ENCODE measurements around the gene PASK. TPM values are rescaled to one million over a fixed set of nuclear protein-coding genes. Genes with fewer than 3 reads are reported as not detected.
"Not testable (repeated sequence)": the region's sequence is repeated elsewhere in the genome, so short reads cannot be mapped to it uniquely, and the experiment has no call there.

The PASK gene
- total RNA-seq, 1 experiment from 2014 or later: 8.5 TPM

DNA sequence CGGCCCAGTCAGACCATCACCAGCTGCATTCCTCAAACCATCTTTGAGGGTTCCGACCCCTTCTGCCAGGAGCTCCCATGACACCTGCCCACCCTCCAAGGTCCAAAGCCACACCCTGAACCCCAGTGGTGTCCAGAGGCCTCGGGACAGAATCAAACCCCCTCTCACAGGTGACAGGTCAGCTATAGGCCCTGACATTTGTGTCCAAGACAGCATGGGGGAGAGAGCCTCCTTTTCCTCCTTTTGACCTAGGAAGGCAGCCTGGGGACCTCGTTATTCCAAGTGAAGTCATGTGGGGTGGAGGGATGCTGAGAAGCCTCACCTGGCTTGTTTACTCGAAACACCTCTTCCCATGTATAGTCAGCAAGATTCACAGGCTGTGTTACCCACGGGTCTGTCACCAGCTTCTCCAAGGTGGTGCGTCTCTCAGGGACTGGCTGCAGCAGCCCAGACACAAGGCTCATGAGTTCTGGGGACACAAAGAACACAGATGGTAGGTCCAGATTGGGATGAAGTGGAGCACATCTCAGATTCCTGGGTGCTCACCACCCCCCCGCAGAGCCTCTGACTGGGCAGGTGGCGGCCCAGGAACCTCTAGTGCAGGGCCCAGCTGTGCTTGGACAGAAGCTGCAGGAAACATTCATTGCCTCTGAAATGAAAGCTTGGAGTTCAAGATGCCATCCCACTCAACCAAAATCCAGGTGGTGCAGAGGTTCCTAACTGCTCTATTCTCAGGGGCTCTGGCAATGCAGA, 42.1 kb downstream of the PASK start:
- DNase-seq (ENCODE audit: low read depth): no peak

DNA sequence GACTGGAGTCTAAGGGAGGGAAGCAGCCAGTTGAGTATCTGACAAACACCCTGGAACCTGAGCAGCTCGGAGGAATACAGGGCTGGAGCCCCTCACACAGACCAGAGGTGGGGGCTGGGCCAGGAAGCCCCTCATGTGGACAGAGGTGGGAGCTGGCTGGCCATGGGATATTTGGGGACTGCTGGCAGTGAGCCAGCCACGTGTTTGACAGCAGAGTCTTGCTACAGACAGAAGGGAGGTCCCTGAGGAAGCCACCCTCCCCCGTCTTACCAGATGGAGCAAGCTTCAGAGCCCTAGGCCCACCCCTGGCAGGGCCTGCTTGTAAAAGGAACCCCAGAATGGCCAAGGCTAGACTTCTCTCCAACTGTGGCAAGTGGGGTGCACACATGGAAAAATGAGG, 43.6 kb downstream of the PASK start:
- no peak for DNase-seq (ENCODE audit: low read depth)

GRCh38 chr2:241104611-241105010, 44.7 kb downstream of the PASK start:
- not testable (repeated sequence) for DNase-seq (ENCODE audit: low read depth)

DNA sequence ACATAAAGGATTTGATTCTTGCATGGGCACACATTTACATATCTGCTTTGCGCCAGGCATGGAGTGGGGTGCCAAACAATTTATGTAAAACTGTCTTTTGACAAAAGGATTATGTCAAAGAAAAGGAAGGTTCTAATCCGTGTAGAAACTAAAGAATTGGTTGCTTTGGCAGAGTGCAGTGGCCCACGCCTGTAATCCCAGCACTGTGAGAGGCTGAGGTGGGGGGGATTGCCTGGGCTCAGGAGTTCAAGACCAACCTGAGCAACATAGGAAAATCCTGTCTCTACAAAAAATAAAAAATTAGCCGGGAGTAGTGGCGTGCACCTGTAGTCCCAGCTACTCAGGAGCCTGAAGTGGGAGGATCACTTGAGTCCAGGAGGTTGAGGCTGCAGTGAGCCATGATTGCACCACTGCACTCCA, 46.1 kb downstream of the PASK start:
- DNase-seq (ENCODE audit: low read depth): no peak

DNA sequence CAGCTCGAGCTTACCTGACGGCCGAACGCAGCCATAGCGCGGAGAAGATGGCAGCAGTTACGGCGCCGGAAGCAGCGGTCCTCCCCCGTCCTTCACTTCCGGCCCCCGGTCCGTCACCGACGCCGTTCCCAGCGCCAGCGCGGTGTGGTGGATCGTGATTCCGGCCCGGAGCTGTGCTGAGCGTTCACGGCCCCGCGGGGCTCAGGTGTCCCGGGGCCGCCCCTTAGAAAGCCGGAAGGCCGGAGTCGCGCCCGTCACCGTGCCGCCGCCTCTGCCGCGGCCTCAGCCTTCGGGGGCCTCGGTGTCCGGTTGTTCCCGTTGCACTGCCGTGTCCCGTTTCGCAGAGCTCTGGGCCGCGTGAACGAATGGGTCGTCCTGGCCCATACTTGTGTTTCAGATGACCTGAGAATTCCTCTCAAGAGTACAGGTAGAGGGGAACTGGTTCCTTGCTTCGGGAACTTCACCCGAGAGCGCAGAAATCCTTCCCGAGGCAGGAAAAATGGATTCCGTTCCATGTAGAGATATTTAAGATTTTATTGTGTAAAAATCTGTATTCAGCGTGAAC, 47.0 kb downstream of the PASK start, which contains the start of gene MTERF4:
TSS of gene MTERF4 (minus strand) at position 49 of the 565 bp plus-strand sequence. CDS start at position 35, 14 bp downstream.
- peak; percentile 78 for DNase-seq (ENCODE audit: low read depth)

DNA sequence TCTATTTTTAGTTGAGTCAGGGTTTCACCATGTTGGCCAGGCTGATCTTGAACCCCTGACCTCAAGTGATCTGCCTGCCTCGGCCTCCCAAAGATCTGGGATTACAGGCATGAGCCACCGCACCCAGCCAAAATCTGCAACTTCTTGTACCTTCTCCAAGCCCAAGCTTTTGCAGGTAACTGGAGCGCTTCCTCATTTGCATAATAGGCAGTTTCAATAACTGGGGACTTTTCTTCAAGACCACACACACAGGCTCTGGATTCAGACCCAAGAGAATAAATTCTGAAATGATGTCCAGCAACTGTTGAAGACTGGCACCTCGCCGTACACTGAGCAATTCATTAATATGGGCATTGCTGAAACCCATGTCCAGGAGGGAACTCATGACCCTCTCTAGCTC, 50.0 kb downstream of the PASK start:
- no peak for DNase-seq (ENCODE audit: low read depth)

GRCh38 chr2:241096979-241097378, 52.3 kb downstream of the PASK start:
- DNase-seq (ENCODE audit: low read depth): no peak

DNA sequence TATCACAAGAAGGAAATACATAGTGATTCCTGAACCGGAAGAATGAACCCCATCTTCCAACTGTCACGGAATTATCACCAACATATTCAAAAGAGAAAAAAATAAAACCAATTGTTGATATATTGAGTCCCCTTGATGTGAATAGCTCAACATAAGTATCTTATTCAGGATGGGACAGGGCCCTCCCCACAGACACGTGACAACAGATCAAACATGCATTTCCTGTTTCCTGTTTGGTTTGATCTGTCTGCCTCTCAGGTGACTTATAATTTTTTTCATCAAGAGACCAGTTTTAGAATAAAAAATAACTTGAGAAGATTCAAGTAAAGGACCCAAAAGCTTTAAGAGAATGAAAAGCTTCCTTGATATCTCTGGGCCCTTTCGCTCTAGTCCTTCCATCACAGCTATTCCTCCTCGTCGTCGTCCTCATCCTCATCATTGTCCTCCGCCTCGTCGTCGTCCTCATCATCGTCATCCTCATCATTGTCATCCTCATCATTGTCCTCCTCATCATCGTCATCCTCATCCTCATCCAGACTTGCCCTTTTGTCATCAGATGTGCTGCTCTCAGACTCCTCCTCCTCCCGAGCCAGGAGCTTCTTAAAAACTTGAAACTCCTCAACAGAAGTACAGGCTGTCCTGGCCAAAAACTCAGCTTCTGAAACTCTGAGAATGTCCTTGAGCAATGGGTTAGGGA, 53.5 kb downstream of the PASK start:
- DNase-seq (ENCODE audit: low read depth): no peak

DNA sequence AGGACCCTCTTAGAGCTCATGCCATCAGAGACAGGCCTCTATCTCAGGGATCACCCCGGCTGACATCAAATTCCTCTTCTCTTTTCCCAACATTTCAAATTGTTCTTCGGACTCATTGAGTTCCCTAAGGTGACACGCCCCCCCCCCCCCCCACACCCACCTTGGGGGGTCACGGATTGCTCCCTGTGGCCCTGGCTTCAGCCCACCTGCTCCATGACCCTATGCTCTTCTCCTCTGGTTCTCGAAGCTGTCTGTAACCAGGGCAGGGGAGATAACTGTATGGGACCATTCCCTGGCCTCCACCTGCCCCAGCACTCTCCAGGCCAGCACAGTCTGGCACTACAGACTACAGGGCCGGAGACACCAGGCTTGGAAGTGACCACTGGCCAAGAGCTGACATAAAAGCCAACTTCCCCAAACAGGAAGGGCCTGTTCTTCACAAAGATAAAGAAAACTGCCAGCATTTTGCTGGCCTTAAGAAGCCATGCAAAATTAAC, 54.3 kb downstream of the PASK start:
- DNase-seq (ENCODE audit: low read depth): no peak

DNA sequence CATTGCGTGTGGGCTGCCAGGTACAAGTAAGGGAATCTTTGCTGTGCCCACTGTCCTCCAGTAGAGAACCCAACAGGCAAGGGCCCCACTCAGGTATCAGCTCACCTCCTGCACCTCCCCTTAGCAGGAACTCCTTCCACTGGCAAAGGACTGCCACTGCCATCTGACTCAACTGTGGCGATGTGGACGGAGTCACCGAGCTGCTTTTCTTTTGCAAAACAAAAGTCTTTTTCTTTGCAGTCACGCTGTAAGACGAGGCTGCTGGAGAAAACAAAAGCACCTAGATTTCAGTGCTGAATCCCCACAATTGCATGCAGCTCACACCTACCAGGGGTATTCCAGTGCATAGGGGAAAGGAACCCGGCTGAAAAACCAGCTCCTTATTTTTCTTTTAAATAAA, 55.1 kb downstream of the PASK start:
- no peak for DNase-seq (ENCODE audit: low read depth)

GRCh38 chr2:241093133-241093781, 56.0 kb downstream of the PASK start:
- DNase-seq (ENCODE audit: low read depth): not testable (repeated sequence)

DNA sequence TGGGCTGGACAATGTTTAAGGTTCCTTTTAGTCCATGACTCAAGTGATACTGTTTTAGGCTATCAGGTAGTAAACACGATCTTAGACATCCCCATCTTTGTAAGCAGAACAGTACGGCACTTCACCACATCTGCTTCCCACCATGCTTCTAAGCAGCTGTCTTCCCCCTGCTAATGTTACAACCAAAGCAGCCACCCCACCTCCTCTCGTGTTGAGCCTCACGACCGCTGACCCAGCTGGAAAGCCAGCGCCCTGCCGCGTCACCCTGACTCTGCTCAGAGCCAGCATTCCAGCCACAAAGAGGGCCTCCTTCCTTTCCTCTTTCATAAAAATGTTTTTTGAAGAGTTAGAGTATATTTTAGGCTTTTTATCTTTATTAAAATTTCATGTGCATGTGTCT, 56.6 kb downstream of the PASK start:
- DNase-seq (ENCODE audit: low read depth): peak; percentile 68

DNA sequence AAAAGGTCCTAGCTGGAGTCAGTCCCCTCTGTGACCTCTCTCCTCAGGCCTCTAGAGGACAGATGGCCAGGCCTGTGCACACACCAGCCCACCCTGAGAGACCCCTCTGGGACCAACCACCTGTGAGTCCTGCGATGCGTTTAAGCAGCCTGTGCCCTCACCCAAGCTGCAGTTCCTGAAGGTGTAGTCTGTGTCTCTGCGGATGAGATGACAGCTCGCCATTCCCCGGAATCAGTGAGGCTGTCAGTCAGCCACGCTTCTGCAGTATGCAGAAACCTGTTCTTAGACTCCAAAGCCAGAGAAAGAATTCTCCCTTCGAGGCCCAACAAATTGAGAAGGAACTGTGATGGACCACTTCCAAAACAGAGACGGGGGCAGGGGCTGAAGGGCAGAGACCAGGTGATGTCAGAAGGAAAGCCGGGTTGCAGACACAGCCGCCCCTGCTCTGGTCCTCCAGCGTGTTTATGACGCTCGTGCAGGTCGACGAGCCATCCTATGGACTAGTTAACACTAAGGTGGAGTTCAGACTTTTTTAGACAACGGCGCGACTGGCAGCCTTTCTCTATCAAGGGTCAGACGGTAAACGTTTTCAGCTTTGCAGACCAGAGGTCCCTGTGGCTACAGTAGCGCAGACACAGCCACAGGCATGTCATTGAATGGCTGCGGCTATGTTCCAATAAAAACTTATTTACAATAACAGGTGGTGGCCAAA, 57.4 kb downstream of the PASK start:
- no peak for DNase-seq (ENCODE audit: low read depth)

GRCh38 chr2:241091201-241091600, 58.1 kb downstream of the PASK start:
- DNase-seq (ENCODE audit: low read depth): no peak

DNA sequence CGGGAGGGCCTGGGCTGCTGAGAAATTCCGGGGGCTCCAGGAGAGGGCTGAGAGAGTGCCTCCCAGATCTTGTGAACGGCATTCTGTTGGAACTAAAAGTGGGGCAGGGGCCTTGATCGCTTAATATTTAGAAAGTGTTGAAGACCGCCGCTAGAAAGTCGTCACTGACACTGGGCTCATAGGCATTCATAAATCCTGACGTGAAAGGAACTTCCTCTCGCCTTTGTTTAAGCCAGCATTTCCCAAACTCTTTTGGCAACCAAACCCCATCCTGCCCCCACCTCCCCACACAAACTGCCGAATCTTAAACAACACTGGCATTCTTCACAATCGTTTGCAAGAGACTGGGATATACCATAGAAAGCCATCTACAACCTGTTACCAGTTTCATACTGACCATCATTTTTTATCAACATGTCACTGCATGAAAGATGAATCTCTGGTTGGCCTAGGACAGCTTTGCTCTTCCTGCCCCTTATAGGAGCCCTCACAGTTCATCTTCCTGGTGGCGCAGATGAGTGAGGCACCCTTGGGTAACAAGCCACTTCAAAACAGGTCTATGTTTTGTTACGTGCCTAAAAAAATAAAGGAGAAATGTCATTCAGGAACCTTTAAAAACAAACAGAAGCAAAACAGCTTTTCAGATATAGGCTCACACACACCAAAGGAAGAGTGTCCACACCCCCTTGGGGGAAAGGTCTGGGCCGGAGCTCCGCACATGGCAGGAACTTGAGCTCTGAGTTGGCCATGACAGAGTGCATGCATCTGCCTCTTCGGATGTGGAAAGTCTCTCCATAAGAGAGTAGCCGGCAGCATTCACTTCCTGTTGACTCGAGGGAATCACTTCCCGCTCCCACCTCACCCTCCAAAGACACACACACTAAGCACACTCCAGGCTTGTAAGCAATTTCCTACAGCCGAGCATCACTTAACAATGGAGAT, 60.2 kb downstream of the PASK start:
- DNase-seq (ENCODE audit: low read depth): no peak

- DNase-seq (ENCODE audit: low read depth): no peak
Observed at GRCh38 chr2:241088376-241088775, 60.9 kb downstream of the PASK start.

DNA sequence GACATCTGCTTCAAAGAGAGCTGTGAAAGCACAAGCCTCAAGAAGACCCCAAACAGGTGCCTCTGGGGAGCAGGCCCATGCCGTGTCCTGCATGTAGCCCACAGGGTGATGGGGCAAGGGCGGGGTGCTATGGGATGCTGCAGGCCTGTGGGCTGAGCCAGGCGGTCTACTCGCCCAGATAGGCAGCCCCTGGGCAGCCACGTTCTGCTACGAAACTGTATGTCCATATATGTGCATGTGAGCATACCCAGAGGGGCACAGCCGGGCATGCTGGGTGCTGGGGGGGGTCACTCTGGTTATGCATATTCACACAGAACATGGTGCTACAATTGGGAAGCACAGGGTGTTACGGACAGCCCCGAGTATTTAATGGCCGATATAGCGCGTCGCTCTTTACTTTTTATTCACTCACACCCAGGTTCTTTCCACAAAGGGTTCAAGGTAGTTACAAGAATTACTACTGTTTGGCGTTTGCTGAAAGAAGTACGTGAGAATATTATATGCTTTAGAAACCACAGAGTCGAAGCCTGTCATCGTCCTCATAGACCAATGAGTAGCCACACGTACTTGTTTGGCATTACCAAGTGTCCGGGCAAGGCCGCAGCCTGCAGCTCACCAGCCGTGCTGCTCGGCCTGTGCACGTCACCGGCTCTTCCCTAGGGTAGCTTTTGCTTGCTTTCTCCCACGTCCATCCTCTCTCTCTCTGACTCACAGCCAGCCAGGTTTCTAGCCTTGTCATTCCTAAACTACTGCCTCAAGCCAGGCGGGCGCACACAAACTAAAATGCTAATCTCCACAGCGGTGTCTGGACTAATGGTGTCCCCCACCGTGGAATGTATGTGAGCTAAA, 61.6 kb downstream of the PASK start:
- no peak for DNase-seq (ENCODE audit: low read depth)

GRCh38 chr2:241084856-241085444, 64.3 kb downstream of the PASK start:
- DNase-seq (ENCODE audit: low read depth): no peak

DNA sequence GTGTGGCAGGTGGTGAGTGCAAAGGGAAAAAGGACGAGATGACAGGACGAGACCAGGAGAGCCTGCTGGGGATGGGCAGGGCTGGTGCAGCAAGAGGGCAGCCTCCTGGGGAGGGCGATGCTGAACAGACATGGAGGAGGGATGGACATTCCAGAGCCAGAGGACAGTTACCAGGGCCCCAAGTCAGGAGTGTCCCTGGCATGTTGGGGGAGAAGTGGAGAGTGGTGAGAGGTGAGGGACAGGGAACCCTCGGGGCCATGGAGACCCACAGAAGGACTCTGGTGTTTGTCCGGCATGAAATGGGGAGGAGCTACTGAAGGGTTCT, 66.2 kb downstream of the PASK start:
- DNase-seq (ENCODE audit: low read depth): no peak
